GM12892 (cell line): ENCODE data around the gene ZNF536.

Source experiments
- POLR2A ChIP-seq: IDR thresholded peaks from 2 replicates; pipeline ENCODE4 v1.6.1; 2011; ENCODE audit warnings: low read depth, low read length, control low read depth
- POLR2AphosphoS5 ChIP-seq: IDR thresholded peaks from 2 replicates; pipeline ENCODE4 v1.6.1; 2011; ENCODE audit warnings: low read depth, low read length, control low read depth
- TAF1 ChIP-seq: IDR thresholded peaks from 2 replicates; pipeline ENCODE4 v1.6.1; 2011; ENCODE audit warnings: low read depth, mild to moderate bottlenecking, control low read depth, low read length, borderline replicate concordance

- no peak for TF ChIP-seq POLR2AphosphoS5
- TF ChIP-seq TAF1 = no peak
- TF ChIP-seq POLR2A = no peak
Measured at GRCh38 chr19:30391554-30392551, 19.7 kb downstream of the ZNF536 start.
